GM12878 (cell line): ENCODE results near the gene MSI2. TPM values are rescaled to one million over a fixed set of nuclear protein-coding genes. Genes with fewer than 3 reads are reported as not detected.

ENCODE experiments used
- ATAC-seq: fragments of 200-7000 bp; cut with Tn5 transposase; 3 replicates; pipeline ENCODE4 v1.9.1; 2020; ENCODE audit warnings: mild to moderate bottlenecking, moderate library complexity
- BruUV-seq: library from RNA; stranded (reverse); fragments of 400-500 nt; replicated peaks from 2 replicates; lab custom pipeline; 2021; lab: Mats Ljungman, UMichigan
- CTCF ChIA-PET: fragments of 300-600 bp; sonication (Branson Sonifier 250); formaldehyde crosslinking; extraction: SDS; loops from one replicate; lab custom pipeline; 2021; ENCODE audit warnings: inconsistent platforms; lab: Yijun Ruan, JAX
- POLR2A ChIA-PET: fragments of 350-600 bp; formaldehyde crosslinking; extraction: SDS; loops from one replicate; lab custom pipeline; 2021; ENCODE audit warnings: inconsistent platforms; lab: Charles Lee
- RAD21 ChIA-PET: fragments of 300-600 bp; sonication (Branson Sonifier 250); formaldehyde crosslinking; loops from one replicate; lab custom pipeline; 2023; ENCODE audit warnings: antibody characterized with exemption; ENCODE audit not compliant: unreplicated experiment; lab: Charles Lee
- SMC1A ChIA-PET: fragments of 300-600 bp; sonication (Branson Sonifier 250); formaldehyde crosslinking; loops from one replicate; lab custom pipeline; 2023; ENCODE audit not compliant: unreplicated experiment, uncharacterized antibody; lab: Charles Lee
- DNase-seq: peaks from one replicate; pipeline ENCODE4 v3.0.0-alpha.2; 2011; ENCODE audit warnings: low read depth, low spot score
- FAIRE-seq: peaks from 3 replicates; lab custom pipeline; 2011; peaks lifted over from hg19 to GRCh38; lab: Jason Lieb, UNC
- H2AFZ ChIP-seq: 2 replicates; pipeline ENCODE4 v1.6.0; 2011; ENCODE audit warnings: low read depth, low read length, control low read depth; ENCODE audit not compliant: control insufficient read depth
- H3K27ac ChIP-seq: 2 replicates; pipeline ENCODE4 v1.5.1; 2011; ENCODE audit warnings: control low read depth; ENCODE audit not compliant: control insufficient read depth, insufficient read depth
- H3K27me3 ChIP-seq, 2 experiments: replicated peaks in 1 of 2; 2 replicates each; pipeline versions ENCODE4 v1.6.0 to v1.6.1; 2011; ENCODE audit warnings: low read length in 1 of 2; ENCODE audit not compliant: control insufficient read depth in 2 of 2, insufficient read depth in 2 of 2
- H3K36me3 ChIP-seq, 2 experiments: 2 replicates each; pipeline ENCODE4 v1.5.1; 2011; ENCODE audit warnings: low read length in 1 of 2; ENCODE audit not compliant: control insufficient read depth in 2 of 2, insufficient read depth in 2 of 2
- H3K4me1 ChIP-seq: 2 replicates; pipeline ENCODE4 v1.6.1; 2011; ENCODE audit warnings: mild to moderate bottlenecking, low read length, moderate library complexity, mixed read lengths; ENCODE audit not compliant: control insufficient read depth, insufficient read depth
- H3K4me2 ChIP-seq: 2 replicates; pipeline ENCODE4 v1.6.0; 2011; ENCODE audit warnings: control low read depth; ENCODE audit not compliant: control insufficient read depth, insufficient read depth
- H3K4me3 ChIP-seq: fragments of 200-600 bp; sonication (generic); 2 replicates; pipeline ENCODE4 v1.5.1; 2016
- H3K79me2 ChIP-seq: 2 replicates; pipeline ENCODE4 v1.6.0; 2011; ENCODE audit warnings: low read length; ENCODE audit not compliant: control insufficient read depth, insufficient read depth
- H3K9ac ChIP-seq: 2 replicates; pipeline ENCODE4 v1.8.0; 2011; ENCODE audit warnings: low read length, control low read depth, mixed read lengths; ENCODE audit not compliant: control insufficient read depth, insufficient read depth
- H3K9me3 ChIP-seq: replicated peaks from 3 replicates; pipeline ENCODE4 v1.5.1; 2011; ENCODE audit warnings: mild to moderate bottlenecking, low read length; ENCODE audit not compliant: control insufficient read depth, insufficient read depth
- H4K20me1 ChIP-seq: 2 replicates; pipeline ENCODE4 v1.6.0; 2011; ENCODE audit not compliant: control insufficient read depth, insufficient read depth
- CBX3 ChIP-seq: fragments of 200-600 bp; sonication (generic); IDR thresholded peaks from 2 replicates; pipeline ENCODE4 v1.6.1; 2016; ENCODE audit warnings: low read depth, borderline replicate concordance
- EP300 ChIP-seq, 2 experiments: fragments of 150-350 bp in 1 of 2; IDR thresholded peaks; 2 replicates each; pipeline ENCODE4 v1.6.1; 2011 to 2012; ENCODE audit warnings: low read depth in 2 of 2, low read length in 2 of 2, borderline replicate concordance in 1 of 2, improper control_type of control experiment in 1 of 2, inconsistent platforms in 1 of 2; ENCODE audit not compliant: control insufficient read depth in 1 of 2
- MYC ChIP-seq: IDR thresholded peaks from 2 replicates; pipeline ENCODE4 v1.6.1; 2011; ENCODE audit warnings: mild to moderate bottlenecking, low read length, moderate library complexity, inconsistent platforms; ENCODE audit not compliant: insufficient read depth, insufficient replicate concordance, insufficient read length, severe bottlenecking
- NRF1 ChIP-seq: conservative IDR thresholded peaks from 2 replicates; pipeline ENCODE4 v1.6.1; 2011; ENCODE audit warnings: mild to moderate bottlenecking, low read depth, low read length, improper control_type of control experiment
- TCF3 ChIP-seq: IDR thresholded peaks from 2 replicates; pipeline ENCODE4 v1.6.1; 2012; ENCODE audit warnings: low read depth, mild to moderate bottlenecking, low read length, borderline replicate concordance; ENCODE audit not compliant: insufficient read depth
- ZBED1 ChIP-seq: IDR thresholded peaks from 2 replicates; pipeline ENCODE4 v1.6.1; 2016; ENCODE audit warnings: borderline replicate concordance
- WGBS: methylation state at CpG from one replicate; pipeline ENCODE4 v1.1.6; 2016; ENCODE audit warnings: low lambda C conversion rate; ENCODE audit not compliant: insufficient replicate concordance, insufficient coverage; ENCODE audit errors: missing lambda C conversion rate; 5-methylcytosine and 5-hydroxymethylcytosine counted together
- in situ Hi-C: fragments of 300-500 bp; cut with MboI; formaldehyde crosslinking; loops from 9 replicates; pipeline ENCODE4 v1.14.3; 2018; ENCODE audit warnings: mixed read lengths
- intact Hi-C: fragments of 100-400 bp; cut with micrococcal nuclease; formaldehyde crosslinking; loops from one replicate; pipeline ENCODE4 v1.14.2; 2022; ENCODE audit not compliant: unreplicated experiment
- polyA plus RNA-seq, 11 experiments: library from polyadenylated mRNA; depleted of rRNA in 4 of 11; unstranded in 6 of 11; stranded (reverse) in 5 of 11; fragments of >200 nt; fragmentation: Nextera tagmentation in 4 of 11; fragmentation: Illumina TruSeq in 1 of 11; extraction: Ambion mirVana in 4 of 11; extraction: Trizol in 1 of 11; gene quantifications; 1 replicate in 1 of 11; 2 replicates in 10 of 11; pipeline versions ENCODE4 v1.2.1 to v1.2.3, GENCODE V29; 2011 to 2016; ENCODE audit warnings: inconsistent platforms in 2 of 11, missing spikeins in 2 of 11, low read depth in 1 of 11
- total RNA-seq, 4 experiments: library from RNA; depleted of rRNA in 3 of 4; stranded (reverse); fragments of >200 nt in 3 of 4; fragmentation: Illumina TruSeq in 1 of 4; extraction: Trizol in 1 of 4; gene quantifications; 2 replicates each; pipeline versions ENCODE4 v1.2.1 to v1.2.3, GENCODE V29; 2013 to 2021
- TF ChIP-seq, protein P1 (sequence below): fragments of 450-650 bp; IDR thresholded peaks from 2 replicates; pipeline ENCODE4 v1.6.1; 2017; ENCODE audit warnings: mild to moderate bottlenecking
- TF ChIP-seq, protein P2 (sequence below): fragments of 450-650 bp; formaldehyde crosslinking; IDR thresholded peaks from 2 replicates; pipeline ENCODE4 v1.4.0; 2020; ENCODE audit warnings: mild to moderate bottlenecking, moderate library complexity
- TF ChIP-seq, protein P3 (sequence below): fragments of 450-650 bp; IDR thresholded peaks from 2 replicates; pipeline ENCODE4 v1.6.1; 2018; ENCODE audit warnings: mild to moderate bottlenecking, low read depth, moderate library complexity; ENCODE audit not compliant: partially characterized antibody

The MSI2 gene
- total and polyA plus RNA-seq, 10 of the 15 experiments (the other 5 are each of a cell fraction or from before 2014, with no cell fraction given): 6.1 to 76.1 (median 42.0) TPM

DNA sequence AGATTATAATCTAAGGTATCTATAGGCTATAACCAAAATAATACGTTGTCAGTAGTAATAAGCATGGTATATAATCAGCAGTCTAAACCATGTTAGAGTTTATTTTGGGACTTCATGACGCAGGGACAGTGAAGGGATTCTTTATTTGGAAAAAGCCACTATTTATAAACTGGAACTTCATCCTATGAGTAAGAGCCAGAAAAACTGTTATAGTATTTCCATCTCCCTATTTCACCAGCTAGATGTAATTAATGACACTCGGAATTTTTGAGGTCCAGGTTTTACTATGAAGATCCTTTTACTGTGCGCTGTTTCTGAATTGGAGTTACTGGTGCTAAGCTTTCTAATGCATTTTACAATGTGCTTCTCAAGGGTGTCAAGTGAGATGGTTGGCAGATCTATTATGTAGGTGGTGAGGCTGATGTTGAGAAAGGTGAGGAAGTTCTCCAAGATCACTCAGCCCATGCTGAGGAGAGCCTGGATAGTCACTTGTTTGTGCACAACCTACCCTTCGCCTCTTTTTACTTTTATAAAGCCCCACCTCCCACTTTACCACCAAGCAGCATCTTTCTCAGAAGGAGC, 149.3 kb downstream of the MSI2 start:
- in situ Hi-C loops: no loop called here
- POLR2A ChIA-PET: interaction anchor here (2.6 kb wide), 1 partner anchor 35 kb away, joined by 9 read pairs; no protein-coding TSS in a partner anchor
- no TSS peak for BruUV-seq

More for the DNA sequence above, 149.3 kb downstream of the MSI2 start:
- SMC1A ChIA-PET: interaction anchor here (1.0 to 3.9 kb wide), 6 partner anchors 10 to 162 kb away, joined by 3 to 30 read pairs (median 9); no protein-coding TSS in a partner anchor
- Histone ChIP-seq H4K20me1 (no peaks in the 10 kb centered on the region), H3K36me3 (peaks cover 24% of the 10 kb centered on the region in 2 experiments), H2AFZ (no peak overlapping the region), H3K4me1 (peaks cover 9% of the 10 kb centered on the region), H3K79me2 (peaks cover 10% of the 10 kb centered on the region), H3K27ac (no peak overlapping the region), H3K4me3 (no peak overlapping the region), H3K9me3 (no peaks in the 10 kb centered on the region), H3K9ac (no peak overlapping the region), H3K4me2 (no peak overlapping the region), H3K27me3 (no peaks in the 10 kb centered on the region)
- TF ChIP-seq, protein P1, sequence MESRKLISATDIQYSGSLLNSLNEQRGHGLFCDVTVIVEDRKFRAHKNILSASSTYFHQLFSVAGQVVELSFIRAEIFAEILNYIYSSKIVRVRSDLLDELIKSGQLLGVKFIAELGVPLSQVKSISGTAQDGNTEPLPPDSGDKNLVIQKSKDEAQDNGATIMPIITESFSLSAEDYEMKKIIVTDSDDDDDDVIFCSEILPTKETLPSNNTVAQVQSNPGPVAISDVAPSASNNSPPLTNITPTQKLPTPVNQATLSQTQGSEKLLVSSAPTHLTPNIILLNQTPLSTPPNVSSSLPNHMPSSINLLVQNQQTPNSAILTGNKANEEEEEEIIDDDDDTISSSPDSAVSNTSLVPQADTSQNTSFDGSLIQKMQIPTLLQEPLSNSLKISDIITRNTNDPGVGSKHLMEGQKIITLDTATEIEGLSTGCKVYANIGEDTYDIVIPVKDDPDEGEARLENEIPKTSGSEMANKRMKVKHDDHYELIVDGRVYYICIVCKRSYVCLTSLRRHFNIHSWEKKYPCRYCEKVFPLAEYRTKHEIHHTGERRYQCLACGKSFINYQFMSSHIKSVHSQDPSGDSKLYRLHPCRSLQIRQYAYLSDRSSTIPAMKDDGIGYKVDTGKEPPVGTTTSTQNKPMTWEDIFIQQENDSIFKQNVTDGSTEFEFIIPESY: no peak
- TF ChIP-seq, protein P2, sequence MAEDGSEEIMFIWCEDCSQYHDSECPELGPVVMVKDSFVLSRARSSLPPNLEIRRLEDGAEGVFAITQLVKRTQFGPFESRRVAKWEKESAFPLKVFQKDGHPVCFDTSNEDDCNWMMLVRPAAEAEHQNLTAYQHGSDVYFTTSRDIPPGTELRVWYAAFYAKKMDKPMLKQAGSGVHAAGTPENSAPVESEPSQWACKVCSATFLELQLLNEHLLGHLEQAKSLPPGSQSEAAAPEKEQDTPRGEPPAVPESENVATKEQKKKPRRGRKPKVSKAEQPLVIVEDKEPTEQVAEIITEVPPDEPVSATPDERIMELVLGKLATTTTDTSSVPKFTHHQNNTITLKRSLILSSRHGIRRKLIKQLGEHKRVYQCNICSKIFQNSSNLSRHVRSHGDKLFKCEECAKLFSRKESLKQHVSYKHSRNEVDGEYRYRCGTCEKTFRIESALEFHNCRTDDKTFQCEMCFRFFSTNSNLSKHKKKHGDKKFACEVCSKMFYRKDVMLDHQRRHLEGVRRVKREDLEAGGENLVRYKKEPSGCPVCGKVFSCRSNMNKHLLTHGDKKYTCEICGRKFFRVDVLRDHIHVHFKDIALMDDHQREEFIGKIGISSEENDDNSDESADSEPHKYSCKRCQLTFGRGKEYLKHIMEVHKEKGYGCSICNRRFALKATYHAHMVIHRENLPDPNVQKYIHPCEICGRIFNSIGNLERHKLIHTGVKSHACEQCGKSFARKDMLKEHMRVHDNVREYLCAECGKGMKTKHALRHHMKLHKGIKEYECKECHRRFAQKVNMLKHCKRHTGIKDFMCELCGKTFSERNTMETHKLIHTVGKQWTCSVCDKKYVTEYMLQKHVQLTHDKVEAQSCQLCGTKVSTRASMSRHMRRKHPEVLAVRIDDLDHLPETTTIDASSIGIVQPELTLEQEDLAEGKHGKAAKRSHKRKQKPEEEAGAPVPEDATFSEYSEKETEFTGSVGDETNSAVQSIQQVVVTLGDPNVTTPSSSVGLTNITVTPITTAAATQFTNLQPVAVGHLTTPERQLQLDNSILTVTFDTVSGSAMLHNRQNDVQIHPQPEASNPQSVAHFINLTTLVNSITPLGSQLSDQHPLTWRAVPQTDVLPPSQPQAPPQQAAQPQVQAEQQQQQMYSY: no peak
- TF ChIP-seq ZBED1 (no peak), EP300 (IDR thresholded peaks at IDR 0.05; ENCODE audit: borderline replicate concordance in 1 of 2, control insufficient read depth in 1 of 2, low read depth in 2 of 2, low read length in 2 of 2) (no peak), NRF1 (no peak), TCF3 (no peak), MYC (no peak), CBX3 (no peak)
- TF ChIP-seq, protein P3, sequence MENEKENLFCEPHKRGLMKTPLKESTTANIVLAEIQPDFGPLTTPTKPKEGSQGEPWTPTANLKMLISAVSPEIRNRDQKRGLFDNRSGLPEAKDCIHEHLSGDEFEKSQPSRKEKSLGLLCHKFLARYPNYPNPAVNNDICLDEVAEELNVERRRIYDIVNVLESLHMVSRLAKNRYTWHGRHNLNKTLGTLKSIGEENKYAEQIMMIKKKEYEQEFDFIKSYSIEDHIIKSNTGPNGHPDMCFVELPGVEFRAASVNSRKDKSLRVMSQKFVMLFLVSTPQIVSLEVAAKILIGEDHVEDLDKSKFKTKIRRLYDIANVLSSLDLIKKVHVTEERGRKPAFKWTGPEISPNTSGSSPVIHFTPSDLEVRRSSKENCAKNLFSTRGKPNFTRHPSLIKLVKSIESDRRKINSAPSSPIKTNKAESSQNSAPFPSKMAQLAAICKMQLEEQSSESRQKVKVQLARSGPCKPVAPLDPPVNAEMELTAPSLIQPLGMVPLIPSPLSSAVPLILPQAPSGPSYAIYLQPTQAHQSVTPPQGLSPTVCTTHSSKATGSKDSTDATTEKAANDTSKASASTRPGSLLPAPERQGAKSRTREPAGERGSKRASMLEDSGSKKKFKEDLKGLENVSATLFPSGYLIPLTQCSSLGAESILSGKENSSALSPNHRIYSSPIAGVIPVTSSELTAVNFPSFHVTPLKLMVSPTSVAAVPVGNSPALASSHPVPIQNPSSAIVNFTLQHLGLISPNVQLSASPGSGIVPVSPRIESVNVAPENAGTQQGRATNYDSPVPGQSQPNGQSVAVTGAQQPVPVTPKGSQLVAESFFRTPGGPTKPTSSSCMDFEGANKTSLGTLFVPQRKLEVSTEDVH: no peak
- RAD21 ChIA-PET: interaction anchor here (0.8 to 10.7 kb wide), 3 partner anchors 135 to 267 kb away, joined by 3 to 71 read pairs (median 5); no protein-coding TSS in a partner anchor
- DNase-seq (no peak), ATAC-seq (no peak), FAIRE-seq (no peak)
- intact Hi-C loops: no loop called here
- CTCF ChIA-PET: interaction anchor here (0.7 to 11.1 kb wide), 7 partner anchors 35 to 266 kb away, joined by 3 to 150 read pairs (median 5); no protein-coding TSS in a partner anchor
- 82% methylated on average over 5 of the region's 5 CpGs for WGBS
